HG02610 (cell line): ENCODE results near the gene PARP8.
"Not testable (repeated sequence)": the region's sequence is repeated elsewhere in the genome, so short reads cannot be mapped to it uniquely, and the experiment has no call there.

Experiments
- ATAC-seq: cut with Tn5 transposase; IDR thresholded peaks from one replicate; pipeline ENCODE4 v1.9.1; 2021; ENCODE audit warnings: mild to moderate bottlenecking, moderate library complexity; ENCODE audit not compliant: unreplicated experiment

PARP8 gene

DNA sequence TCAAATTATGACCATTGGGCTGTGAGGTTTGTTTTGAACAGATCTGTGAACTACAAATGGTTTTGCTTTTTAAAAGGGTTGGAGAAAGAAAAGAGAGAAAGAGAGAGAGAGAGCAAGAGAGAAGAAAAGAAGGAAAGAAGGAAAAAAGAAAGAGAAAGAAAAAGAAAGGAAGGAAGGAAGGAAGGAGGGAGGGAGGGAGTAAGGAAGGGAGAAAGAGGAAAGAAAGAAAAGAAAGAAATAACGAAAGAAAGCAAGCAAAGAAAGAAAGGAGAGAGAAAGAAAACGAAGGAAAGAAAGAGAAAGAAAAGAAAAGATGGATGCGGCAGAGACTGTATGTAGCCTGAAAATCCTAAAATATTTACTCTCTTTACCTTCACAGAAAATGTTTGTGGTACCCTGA, 104.0 kb downstream of the PARP8 start:
- no peak for ATAC-seq

DNA sequence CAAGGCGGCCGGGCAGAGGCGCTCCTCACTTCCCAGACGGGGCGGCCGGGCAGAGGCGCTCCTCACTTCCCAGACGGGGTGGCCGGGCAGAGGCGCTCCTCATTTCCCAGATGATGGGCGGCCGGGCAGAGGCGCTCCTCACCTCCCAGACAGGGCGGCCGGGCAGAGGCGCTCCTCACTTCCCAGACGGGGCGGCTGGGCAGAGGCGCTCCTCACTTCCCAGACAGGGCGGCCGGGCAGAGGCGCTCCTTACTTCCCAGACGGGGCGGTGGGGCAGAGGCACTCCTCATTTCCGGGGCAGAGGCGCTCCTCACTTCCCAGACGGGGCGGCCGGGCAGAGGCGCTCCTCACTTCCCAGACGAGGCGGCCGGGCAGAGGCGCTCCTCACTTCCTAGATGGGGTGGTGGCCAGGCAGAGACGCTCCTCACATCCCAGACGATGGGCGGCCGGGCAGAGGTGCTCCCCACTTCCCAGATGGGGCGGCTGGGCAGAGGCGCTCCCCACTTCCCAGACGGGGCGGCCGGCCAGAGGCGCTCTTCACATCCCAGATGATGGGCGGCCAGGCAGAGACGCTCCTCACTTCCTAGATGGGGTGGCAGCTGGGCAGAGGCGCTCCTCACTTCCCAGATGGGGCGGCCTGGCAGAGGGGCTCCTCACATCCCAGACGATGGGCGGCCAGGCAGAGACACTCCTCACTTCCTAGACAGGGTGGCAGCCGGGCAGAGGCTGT, 108.2 kb downstream of the PARP8 start:
- ATAC-seq = not testable (repeated sequence)

DNA sequence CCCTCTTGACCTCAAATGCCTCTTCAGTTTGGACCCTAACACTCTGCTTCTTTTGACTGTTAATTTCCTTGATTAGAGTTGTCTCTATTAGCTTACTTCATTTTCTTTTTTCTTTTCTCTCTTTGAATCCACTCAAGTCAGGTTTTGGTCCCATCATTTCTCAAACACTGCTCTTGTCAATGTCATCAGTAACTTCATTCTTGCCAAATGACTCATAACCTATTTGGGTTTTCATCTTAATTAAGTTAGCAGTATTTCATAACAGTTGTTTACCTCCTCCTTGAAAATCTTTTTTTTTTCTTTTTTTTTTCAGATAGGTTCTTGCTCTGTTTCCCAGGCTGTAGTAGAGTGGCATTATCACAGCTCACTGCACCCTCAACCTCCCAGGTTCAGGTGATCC, 119.6 kb downstream of the PARP8 start:
- ATAC-seq = no peak

DNA sequence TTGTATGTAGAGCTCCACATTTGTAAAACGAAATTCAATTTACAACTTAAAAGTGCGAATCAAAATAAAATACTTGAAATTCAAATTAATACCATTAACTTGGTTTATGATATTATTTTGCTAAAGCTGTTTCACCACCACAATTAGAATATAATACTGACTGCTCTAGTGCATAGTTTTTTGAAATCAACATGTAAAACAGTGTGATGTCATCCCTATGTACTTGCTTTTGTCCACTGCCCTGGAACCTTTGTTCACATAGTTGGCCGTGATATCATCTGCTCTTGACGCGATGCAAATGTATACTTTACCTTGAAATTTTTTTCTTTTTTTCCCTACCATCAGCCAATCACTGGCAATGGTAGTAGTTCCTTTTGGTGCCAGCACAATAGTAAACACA, 125.4 kb downstream of the PARP8 start:
- no peak for ATAC-seq

DNA sequence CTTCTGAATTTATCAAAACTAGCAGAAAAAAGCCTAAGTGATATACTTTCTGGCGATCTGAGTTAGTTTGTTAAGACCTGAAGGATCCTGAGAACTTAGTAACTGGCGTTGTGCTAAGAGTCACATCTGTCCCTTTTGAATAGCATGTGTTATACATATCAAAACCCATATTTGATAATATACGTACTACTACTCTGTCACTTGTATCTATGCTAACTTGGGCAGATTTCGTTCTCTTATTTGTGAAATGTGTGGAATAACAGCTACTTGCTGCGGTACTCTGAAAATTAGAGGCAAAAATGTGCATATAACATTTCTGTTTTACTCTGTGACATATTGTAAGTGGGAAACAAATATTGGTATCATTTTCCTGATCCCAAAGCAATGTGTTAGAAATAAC, 126.4 kb downstream of the PARP8 start:
- no peak for ATAC-seq

DNA sequence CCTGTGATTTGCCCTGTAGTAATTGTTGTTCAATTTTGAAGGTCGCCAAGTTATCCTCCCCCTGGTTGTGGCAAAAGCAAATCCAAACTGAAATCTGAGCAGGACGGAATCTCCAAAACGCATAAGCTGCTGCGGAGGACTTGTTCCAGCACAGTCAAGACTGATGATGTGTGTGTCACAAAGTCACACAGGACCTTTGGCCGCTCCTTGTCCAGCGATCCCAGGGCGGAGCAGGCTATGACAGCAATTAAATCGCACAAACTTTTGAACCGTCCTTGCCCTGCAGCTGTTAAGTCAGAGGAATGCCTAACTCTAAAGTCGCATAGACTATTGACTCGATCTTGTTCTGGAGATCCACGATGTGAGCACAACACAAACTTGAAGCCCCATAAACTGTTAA, 128.4 kb downstream of the PARP8 start:
- no peak for ATAC-seq

GRCh38 chr5:50798002-50798401, 131.6 kb downstream of the PARP8 start:
- ATAC-seq = no peak

DNA sequence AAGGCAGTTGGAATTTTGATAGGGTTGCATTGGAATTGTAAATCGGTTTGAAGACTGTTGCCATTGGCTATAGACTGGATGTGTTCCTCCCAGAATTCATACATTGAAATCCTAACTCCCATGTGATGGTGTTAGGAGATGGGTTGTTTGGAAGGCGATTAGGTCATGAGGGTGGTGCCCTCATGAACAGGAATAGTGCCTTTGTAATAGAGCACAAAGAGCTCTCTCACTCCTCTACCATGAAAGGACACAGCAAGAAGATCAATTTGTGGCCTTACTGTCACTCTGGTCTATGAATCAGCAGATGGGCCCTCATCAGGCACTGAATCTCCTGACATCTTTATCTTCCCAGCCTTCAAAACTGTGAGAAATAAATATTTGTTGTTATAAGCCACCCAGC, 133.2 kb downstream of the PARP8 start:
- no peak for ATAC-seq

DNA sequence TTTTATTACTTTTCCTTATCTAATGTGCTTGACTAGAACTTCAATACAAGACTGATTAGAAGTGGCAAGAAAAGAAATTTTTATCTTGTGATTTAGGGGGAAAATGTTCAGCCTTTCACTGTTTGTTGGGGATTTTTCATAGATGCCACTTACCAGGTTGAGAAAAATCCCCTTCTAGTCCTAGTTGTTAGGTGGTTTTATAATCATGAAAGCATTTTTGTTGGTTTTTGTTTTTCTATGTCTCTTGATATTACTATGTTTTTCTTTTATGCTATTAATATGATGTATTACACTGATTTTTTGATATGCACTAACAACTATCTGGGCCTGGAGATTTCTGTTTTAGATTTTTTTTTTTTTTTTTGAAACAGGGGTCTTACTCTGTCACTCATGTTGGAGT, 134.0 kb downstream of the PARP8 start:
- ATAC-seq = peak; percentile 78

DNA sequence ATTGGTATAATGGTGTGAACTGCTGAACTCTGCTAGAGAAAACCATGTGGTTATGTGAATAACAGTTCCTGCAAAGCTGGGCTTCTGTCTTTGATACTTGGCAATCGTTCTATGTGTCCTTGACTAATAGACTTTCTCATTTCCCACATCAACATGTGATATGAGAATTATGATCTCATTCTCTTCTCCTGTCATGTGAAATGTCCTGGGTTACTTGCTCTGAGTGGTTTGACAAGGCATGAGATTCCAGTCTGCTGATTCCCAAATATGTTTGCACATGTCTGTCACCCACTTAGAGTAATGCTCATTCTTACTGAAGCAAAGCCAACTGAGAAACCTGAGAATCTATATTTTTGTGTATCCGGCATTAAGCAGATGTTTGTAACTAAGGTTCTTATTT, 141.2 kb downstream of the PARP8 start:
- ATAC-seq = no peak

DNA sequence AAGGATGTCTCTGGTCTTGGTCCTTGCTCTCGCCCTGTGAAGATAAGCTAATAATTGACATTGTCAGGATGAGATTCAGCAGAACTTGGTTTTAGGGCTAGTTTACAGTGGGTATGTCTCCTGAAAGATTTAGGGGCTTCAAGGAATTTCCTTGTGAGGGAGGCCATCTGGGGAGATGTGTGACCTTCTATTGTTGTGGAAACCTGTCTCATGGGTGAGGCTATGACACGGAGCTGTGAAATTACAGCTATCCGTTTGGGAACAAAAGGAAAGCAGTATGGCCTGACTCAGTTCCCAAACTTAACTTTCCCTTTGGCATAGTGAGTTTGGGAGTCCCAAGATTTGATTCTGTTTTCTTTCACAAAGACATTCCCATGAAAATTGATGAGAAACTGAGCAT, 142.0 kb downstream of the PARP8 start:
- ATAC-seq = no peak

- not testable (repeated sequence) for ATAC-seq
Observed at GRCh38 chr5:50811746-50812145, 145.3 kb downstream of the PARP8 start.

DNA sequence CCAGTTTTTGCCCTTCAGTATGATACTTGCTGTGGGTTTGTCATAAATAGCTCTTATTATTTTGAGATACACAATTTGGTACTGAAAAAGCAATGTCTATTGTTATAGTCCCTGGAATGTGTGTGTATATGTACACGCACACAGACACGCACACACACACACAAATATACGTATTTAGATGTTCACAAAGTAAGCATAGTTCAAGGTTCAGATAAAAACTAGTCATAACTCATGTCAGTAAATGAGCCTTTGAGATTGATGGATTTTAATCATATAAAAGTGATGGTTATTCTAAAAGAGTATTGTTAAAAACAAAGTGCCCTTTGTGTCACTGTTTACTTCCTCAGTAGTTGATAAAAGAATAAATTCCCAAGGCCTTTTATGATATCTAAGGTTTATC, 147.3 kb downstream of the PARP8 start:
- ATAC-seq = no peak

DNA sequence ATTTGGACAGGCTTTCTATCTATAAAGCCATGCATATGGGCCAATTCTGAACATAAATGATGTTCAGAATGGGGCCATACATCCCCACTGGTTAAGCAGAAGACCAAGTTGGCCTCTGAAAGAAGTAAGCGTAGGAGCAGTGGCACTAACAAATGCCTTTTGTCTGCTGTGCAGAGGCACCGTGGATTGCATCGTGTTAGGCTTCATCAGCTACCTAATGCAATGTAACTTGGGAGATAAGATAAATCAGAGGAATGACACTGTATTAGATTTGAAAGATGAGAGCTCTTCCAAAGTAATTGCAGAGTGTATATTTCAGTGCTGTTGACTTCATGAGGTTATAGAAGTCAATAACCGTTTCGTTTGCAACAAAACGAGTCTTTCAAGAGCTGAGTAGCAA, 148.1 kb downstream of the PARP8 start:
- no peak for ATAC-seq

DNA sequence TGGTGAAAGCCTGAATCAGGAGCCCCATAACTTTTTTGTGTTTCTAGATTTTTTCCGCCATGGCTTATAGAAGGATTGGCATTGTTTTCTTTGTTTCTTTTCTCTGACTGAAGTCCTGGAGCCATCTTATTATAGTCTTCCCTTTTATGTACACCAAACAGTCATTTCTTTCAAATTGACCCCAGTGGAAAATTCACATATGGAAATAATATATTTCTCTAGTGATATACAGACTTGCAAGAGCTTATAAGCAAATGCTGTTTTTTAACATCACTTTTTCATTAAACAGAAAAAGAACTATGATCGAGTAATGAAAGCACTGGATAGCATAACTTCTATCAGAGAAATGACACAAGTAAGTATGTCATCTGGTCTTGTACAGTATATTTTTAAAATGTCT, 155.6 kb downstream of the PARP8 start:
- ATAC-seq = no peak

- no peak for ATAC-seq
Observed at GRCh38 chr5:50822761-50823160, 156.3 kb downstream of the PARP8 start.

DNA sequence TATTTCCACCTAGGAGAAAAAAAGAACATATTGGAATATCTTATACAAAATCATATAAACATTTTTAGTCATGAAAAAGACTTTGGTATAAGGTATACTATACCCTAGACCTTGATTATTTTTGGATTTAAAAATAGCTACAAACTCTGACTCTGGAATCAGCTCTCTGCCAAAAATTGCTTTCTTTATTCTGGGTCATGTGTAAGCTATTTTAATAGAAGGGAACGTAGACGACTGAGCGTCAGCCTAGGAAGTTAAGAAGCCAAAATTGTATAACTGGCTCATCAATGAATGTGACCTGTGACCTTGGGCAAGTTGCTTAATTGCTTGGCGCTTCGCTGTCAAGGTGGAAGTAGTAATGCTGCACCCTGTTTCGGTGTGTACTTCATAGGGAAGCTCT, 157.1 kb downstream of the PARP8 start:
- no peak for ATAC-seq

- ATAC-seq = no peak
Observed at GRCh38 chr5:50824109-50824508, 157.7 kb downstream of the PARP8 start.

DNA sequence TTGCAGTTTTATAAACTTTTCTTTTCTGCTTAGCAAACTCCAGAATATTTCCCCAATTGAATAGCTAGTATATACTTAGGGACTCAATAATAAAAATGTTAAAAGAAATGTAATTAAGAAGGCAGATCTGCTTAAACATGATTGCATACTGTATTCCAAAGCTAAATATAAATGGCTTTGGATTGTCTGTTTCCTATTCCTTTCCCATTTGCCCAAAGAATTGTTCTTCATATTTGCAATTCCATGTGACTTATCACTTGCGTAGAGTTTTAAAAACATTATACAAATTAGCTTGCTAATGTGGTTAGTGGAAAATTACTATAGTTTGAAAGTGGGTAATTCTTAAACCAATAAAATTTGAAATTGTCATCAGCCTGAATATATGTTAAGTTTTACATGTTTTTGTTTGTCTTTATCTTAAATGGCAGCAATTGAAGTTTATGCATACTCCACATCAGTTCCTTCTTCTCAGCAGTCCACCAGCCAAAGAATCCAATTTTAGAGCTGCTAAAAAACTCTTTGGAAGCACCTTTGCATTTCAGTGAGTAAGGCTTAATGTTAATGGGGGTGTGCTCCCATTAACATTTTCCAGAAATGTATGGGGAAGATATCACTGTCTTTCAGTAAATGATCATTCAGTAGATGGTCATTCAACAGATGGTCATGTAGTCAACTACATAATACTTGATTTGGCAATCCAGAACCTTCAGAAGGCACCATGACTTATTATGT, 161.2 kb downstream of the PARP8 start:
- no peak for ATAC-seq

DNA sequence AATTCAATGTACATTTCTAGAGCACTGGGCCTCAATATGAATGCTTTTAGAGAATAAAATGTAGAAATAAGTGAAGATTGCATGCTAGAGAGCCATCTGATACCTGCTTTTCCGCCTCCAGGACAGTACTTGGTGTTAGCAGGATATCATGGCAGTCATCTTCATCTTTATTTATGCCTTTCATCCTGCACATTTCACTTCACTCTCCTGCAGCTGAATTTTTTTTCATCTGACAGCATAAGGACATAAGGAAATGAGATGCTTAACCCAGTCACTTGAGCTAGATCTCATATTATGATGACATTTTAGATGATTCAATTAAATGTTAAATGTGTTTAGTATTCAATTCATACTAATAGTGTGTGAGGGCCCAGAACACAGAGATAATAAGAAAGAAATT, 162.6 kb downstream of the PARP8 start:
- no peak for ATAC-seq

DNA sequence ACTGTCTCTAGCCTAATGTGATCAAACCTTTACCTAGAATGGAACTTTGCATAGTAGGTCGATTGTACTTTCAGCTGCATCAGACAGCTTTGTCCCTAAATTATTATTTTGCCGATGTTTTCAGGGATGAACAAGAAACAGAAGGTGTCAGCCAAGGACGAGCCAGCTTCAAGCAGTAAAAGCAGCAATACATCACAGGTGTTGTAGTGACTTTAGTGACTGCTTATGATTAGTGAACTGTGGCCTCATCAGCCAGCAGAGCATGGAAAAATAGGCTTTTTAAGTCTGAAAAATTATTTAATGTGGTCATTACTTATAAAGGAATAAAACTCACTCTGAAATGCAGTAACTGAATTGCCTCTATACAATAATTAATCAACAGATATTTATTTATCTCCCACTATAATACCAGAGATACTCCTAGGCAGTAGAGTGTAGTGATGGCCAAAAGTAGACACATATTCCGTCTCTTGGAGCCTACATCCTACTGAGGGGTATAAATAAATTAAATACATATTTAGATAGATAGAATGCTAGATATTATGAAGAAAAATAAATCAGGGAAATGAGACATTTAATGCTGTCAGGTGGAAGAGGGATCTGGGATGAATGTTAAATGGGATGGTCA, 166.3 kb downstream of the PARP8 start:
- no peak for ATAC-seq

DNA sequence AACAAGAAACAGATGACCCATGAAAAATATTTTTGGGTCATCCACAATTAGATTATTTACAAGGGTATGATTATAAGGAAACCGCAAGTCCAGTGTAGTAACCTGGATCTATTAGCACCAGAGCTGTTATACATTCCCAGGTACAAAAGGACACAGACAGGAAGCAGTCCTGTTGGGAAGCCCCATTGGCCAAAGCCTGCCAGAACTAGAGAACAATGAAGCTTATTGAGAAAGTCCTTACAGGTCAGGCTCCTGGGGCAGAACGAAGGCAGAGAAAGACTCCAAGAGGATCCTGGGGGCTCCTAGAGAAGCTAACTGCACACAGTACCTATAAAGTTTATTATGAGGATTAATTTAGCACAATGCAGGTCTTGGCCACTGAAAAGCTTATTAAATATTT, 169.9 kb downstream of the PARP8 start:
- ATAC-seq = no peak
